Measurements from ENCODE around the gene RMDN2. TPM values are rescaled to one million over a fixed set of nuclear protein-coding genes. Genes with fewer than 3 reads are reported as not detected.

Gene RMDN2
- total RNA-seq, 1 donor from 2014 or later, result 4.1 TPM

GRCh38 chr2:38065502-38066135, 140.5 kb downstream of the RMDN2 start:
- DNase-seq (ENCODE audit: low read depth, low spot score), result no peak
- no peaks in the 10 kb centered on the region for H3K36me3 Mint-ChIP-seq (ENCODE audit: low read depth)
- H3K4me3 Mint-ChIP-seq, result no peak overlapping the region

GRCh38 chr2:38066421-38067115, 141.5 kb downstream of the RMDN2 start:
- H3K27me3 Mint-ChIP-seq (ENCODE audit: low read depth), result peaks cover 13% of the 10 kb centered on the region
- no peak overlapping the region for H3K27ac Mint-ChIP-seq (ENCODE audit: unreplicated experiment)
- no peaks in the 10 kb centered on the region for H3K9me3 Mint-ChIP-seq
- no peak overlapping the region for H3K4me3 Mint-ChIP-seq
- H3K36me3 Mint-ChIP-seq (ENCODE audit: low read depth), result no peaks in the 10 kb centered on the region
- peaks cover 5% of the 10 kb centered on the region for H3K4me1 Mint-ChIP-seq
- DNase-seq (ENCODE audit: low read depth, low spot score), result no peak
- TF ChIP-seq CTCF (conservative IDR thresholded peaks at IDR 0.05), result no peak

More at GRCh38 chr2:38065502-38066135, 140.5 kb downstream of the RMDN2 start:
- Mint-ChIP-seq H3K27me3 (ENCODE audit: low read depth) (peaks cover 5% of the 10 kb centered on the region), H3K27ac (ENCODE audit: unreplicated experiment) (no peak overlapping the region), H3K4me1 (peaks cover 5% of the 10 kb centered on the region), H3K9me3 (no peaks in the 10 kb centered on the region)
- TF ChIP-seq CTCF (conservative IDR thresholded peaks at IDR 0.05), result no peak

Other genes starting within 250 kb of the RMDN2 start
- 16.4 and 17.5 TPM in 2 replicates for gene CYP1B1, start 150.9 kb downstream of the RMDN2 start, total RNA-seq

All from neural crest cell (in vitro differentiated cells).